Epidermal melanocyte (primary cell): Measurements from ENCODE around the gene CLDN2.
"Not testable (repeated sequence)": the region's sequence is repeated elsewhere in the genome, so short reads cannot be mapped to it uniquely, and the experiment has no call there.

Experiments used
- DNase-seq: peaks from one replicate; pipeline ENCODE4 v3.0.0; 2011; ENCODE audit warnings: low spot score; ENCODE audit not compliant: insufficient read length

The CLDN2 gene

GRCh38 chrX:106959901-106960300, 39.7 kb downstream of the CLDN2 start:
- DNase-seq = peak; percentile 34

GRCh38 chrX:106963111-106963510, 42.9 kb downstream of the CLDN2 start:
- no peak for DNase-seq

GRCh38 chrX:106964290-106964689, 44.1 kb downstream of the CLDN2 start:
- DNase-seq = no peak

- not testable (repeated sequence) for DNase-seq
These were observed 46.3 kb downstream of the CLDN2 start for GRCh38 chrX:106966547-106966946.

GRCh38 chrX:106972896-106973295, 52.7 kb downstream of the CLDN2 start:
- DNase-seq = no peak

- DNase-seq = no peak
These were observed 53.4 kb downstream of the CLDN2 start for GRCh38 chrX:106973433-106974149.

GRCh38 chrX:106976416-106976815, 56.2 kb downstream of the CLDN2 start:
- DNase-seq = no peak
